Stimulated activated CD4-positive, alpha-beta T cell treated with anti-CD3 and anti-CD28 coated beads, Interleukin-2, amount 100 ng/mL, for 48 hours (primary cell): ENCODE measurements around the gene TAF1.
"Not testable (repeated sequence)": the region's sequence is repeated elsewhere in the genome, so short reads cannot be mapped to it uniquely, and the experiment has no call there.

Experiments
- DNase-seq, 2 donors: peaks; one replicate each; pipeline ENCODE4 v3.0.0-alpha.2; 2020

The TAF1 gene

GRCh38 chrX:71509289-71509688, 143.1 kb downstream of the TAF1 start:
- DNase-seq: no peak

- no peak for DNase-seq
These were observed 144.0 kb downstream of the TAF1 start for GRCh38 chrX:71510161-71510560.

GRCh38 chrX:71513731-71514130, 147.6 kb downstream of the TAF1 start:
- DNase-seq: not testable (repeated sequence)

GRCh38 chrX:71514367-71515037, 148.3 kb downstream of the TAF1 start:
- no peak for DNase-seq

- no peak for DNase-seq
These were observed 148.9 kb downstream of the TAF1 start for GRCh38 chrX:71515038-71515396.
